Caco-2 (cell line): ENCODE results near the gene NRP2. TPM values are rescaled to one million over a fixed set of nuclear protein-coding genes. Genes with fewer than 3 reads are reported as not detected.

Experiments used
- BruUV-seq: library from RNA; stranded (reverse); fragments of 400-500 nt; replicated peaks from 2 replicates; lab custom pipeline; 2021; lab: Mats Ljungman, UMichigan
- CTCF ChIA-PET: fragments of 300-600 bp; sonication (Branson Sonifier 250); formaldehyde crosslinking; loops from one replicate; lab custom pipeline; 2022; ENCODE audit warnings: antibody characterized with exemption; lab: Charles Lee
- POLR2A ChIA-PET: fragments of 300-600 bp; sonication (Branson Sonifier 250); formaldehyde crosslinking; loops from one replicate; lab custom pipeline; 2022; ENCODE audit warnings: antibody characterized with exemption; lab: Charles Lee
- DNase-seq, 2 experiments: peaks; one replicate each; pipeline versions ENCODE4 v3.0.0 to v3.0.0-alpha.2; 2020 to 2022
- H3K27me3 ChIP-seq: replicated peaks from 2 replicates; pipeline ENCODE4 v1.6.0; 2011; ENCODE audit warnings: low read length; ENCODE audit not compliant: control insufficient read depth, insufficient read depth
- H3K36me3 ChIP-seq: 2 replicates; pipeline ENCODE4 v1.5.1; 2011; ENCODE audit warnings: low read length; ENCODE audit not compliant: control insufficient read depth, insufficient read depth
- H3K4me1 ChIP-seq: fragments of 250-450 bp; sonication (Bioruptor Pico); 2 replicates; pipeline ENCODE4 v1.5.1; 2020; ENCODE audit warnings: mild to moderate bottlenecking
- H3K4me3 ChIP-seq: 2 replicates; pipeline ENCODE4 v1.5.1; 2011; ENCODE audit warnings: low read depth, mild to moderate bottlenecking, control low read depth, low read length
- H3K9me3 ChIP-seq: fragments of 250-450 bp; sonication (Bioruptor Pico); 2 replicates; pipeline ENCODE4 v1.5.1; 2020; ENCODE audit warnings: mild to moderate bottlenecking, moderate library complexity
- H3K27ac Mint-ChIP-seq: one replicate; pipeline ENCODE4 v1.8.0; 2022; ENCODE audit warnings: mixed read lengths; ENCODE audit not compliant: unreplicated experiment
- H3K27me3 Mint-ChIP-seq: one replicate; pipeline ENCODE4 v1.8.0; 2022; ENCODE audit warnings: mixed read lengths; ENCODE audit not compliant: insufficient read depth, unreplicated experiment
- H3K36me3 Mint-ChIP-seq: one replicate; pipeline ENCODE4 v1.8.0; 2022; ENCODE audit warnings: mild to moderate bottlenecking, mixed read lengths; ENCODE audit not compliant: insufficient read depth, unreplicated experiment
- H3K4me1 Mint-ChIP-seq: one replicate; pipeline ENCODE4 v1.8.0; 2022; ENCODE audit warnings: low read depth, mixed read lengths; ENCODE audit not compliant: unreplicated experiment
- H3K4me3 Mint-ChIP-seq: one replicate; pipeline ENCODE4 v1.8.0; 2022; ENCODE audit warnings: mild to moderate bottlenecking, moderate library complexity, mixed read lengths; ENCODE audit not compliant: unreplicated experiment
- H3K9me3 Mint-ChIP-seq: one replicate; pipeline ENCODE4 v1.8.0; 2022; ENCODE audit warnings: mixed read lengths; ENCODE audit not compliant: unreplicated experiment
- intact Hi-C: fragments of 100-400 bp; cut with micrococcal nuclease; formaldehyde crosslinking; loops from one replicate; pipeline ENCODE4 v1.10.0; 2022; ENCODE audit not compliant: unreplicated experiment
- total RNA-seq: library from RNA; stranded (reverse); gene quantifications from 2 replicates; pipeline ENCODE4 v1.2.3, GENCODE V29; 2022
- TF ChIP-seq, protein P1 (sequence below), 2 experiments: fragments of 200-600 bp in 1 of 2; IDR thresholded peaks; 1 replicate in 1 of 2; 2 replicates in 1 of 2; pipeline versions ENCODE4 v1.5.1 to v1.8.0; 2011 to 2022; ENCODE audit warnings: antibody characterized with exemption in 1 of 2, control low read depth in 1 of 2, inconsistent platforms in 1 of 2, low read depth in 1 of 2, low read length in 1 of 2, mild to moderate bottlenecking in 1 of 2, moderate library complexity in 1 of 2; ENCODE audit not compliant: insufficient read depth in 1 of 2, severe bottlenecking in 1 of 2, unreplicated experiment in 1 of 2

The NRP2 gene
- total RNA-seq, 1 experiment from 2014 or later = 96.9 TPM

DNA sequence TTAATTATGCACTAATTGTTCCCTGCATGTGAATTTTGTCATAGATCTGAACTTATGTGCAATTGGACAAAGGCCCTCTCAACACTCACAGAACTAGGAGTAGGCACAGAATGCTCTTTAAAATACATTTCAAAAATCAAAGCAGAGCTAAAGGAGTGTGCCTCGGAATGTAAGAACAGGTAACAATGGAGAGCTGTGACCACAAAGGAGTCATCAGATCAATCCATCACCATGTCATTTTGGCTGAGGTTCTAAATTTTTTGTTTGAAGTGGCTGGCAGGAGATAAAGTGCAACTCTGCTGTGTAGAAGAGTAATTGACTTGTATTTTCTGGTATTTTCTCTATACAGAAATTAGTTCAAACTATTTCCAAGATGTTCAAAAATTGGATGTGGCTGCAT is 155.4 kb downstream of the NRP2 start:
- Mint-ChIP-seq H3K36me3 (no peaks in the 10 kb centered on the region), H3K27ac (no peak overlapping the region), H3K27me3 (peaks cover 11% of the 10 kb centered on the region), H3K4me3 (no peak overlapping the region), H3K9me3 (peaks cover 32% of the 10 kb centered on the region), H3K4me1 (no peaks in the 10 kb centered on the region)
- Histone ChIP-seq H3K4me3 (no peak overlapping the region), H3K9me3 (no peaks in the 10 kb centered on the region), H3K27me3 (no peaks in the 10 kb centered on the region), H3K36me3 (no peaks in the 10 kb centered on the region), H3K4me1 (no peaks in the 10 kb centered on the region)
- no peak for DNase-seq
- BruUV-seq = no TSS peak
- intact Hi-C loops = no loop called here
- POLR2A ChIA-PET = no interaction called here
- TF ChIP-seq, protein P1, sequence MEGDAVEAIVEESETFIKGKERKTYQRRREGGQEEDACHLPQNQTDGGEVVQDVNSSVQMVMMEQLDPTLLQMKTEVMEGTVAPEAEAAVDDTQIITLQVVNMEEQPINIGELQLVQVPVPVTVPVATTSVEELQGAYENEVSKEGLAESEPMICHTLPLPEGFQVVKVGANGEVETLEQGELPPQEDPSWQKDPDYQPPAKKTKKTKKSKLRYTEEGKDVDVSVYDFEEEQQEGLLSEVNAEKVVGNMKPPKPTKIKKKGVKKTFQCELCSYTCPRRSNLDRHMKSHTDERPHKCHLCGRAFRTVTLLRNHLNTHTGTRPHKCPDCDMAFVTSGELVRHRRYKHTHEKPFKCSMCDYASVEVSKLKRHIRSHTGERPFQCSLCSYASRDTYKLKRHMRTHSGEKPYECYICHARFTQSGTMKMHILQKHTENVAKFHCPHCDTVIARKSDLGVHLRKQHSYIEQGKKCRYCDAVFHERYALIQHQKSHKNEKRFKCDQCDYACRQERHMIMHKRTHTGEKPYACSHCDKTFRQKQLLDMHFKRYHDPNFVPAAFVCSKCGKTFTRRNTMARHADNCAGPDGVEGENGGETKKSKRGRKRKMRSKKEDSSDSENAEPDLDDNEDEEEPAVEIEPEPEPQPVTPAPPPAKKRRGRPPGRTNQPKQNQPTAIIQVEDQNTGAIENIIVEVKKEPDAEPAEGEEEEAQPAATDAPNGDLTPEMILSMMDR (IDR thresholded peaks at IDR 0.05; ENCODE audit: insufficient read depth in 1 of 2, low read depth in 1 of 2, low read length in 1 of 2, severe bottlenecking in 1 of 2, unreplicated experiment in 1 of 2) = no peak
- CTCF ChIA-PET = no interaction called here

DNA sequence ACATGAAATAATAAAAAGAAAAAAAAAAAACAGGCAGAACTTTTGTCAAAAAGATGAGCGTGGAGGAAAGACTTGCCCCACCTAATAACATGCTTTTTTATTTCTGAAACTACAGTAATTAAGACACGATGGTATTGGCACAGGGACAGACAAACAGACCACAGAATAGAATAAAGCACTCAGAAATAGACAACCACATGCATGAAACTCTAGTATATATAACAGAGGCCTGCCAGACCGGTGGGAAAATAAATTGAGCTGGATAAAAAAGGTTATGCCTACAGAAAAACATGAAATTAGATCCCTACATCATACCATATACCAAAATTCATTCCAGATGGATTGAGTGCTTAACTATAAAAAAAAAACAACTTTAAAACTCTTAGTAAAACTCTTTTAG is 163.1 kb downstream of the NRP2 start:
- H3K27me3 Mint-ChIP-seq = peaks cover 11% of the 10 kb centered on the region
- H3K4me3 Mint-ChIP-seq = no peak overlapping the region
- Histone ChIP-seq H3K36me3 (no peaks in the 10 kb centered on the region), H3K4me3 (no peak overlapping the region), H3K9me3 (no peaks in the 10 kb centered on the region), H3K27me3 (no peaks in the 10 kb centered on the region), H3K4me1 (no peaks in the 10 kb centered on the region)
- H3K27ac Mint-ChIP-seq = no peak overlapping the region
- CTCF ChIA-PET = no interaction called here
- H3K4me1 Mint-ChIP-seq = peaks cover 6% of the 10 kb centered on the region
- no peak for DNase-seq
- POLR2A ChIA-PET = interaction anchor here (0.6 to 0.7 kb wide), 2 partner anchors 15 to 388 kb away, joined by 3 to 4 read pairs; no protein-coding TSS in a partner anchor
- no peaks in the 10 kb centered on the region for H3K36me3 Mint-ChIP-seq
- H3K9me3 Mint-ChIP-seq = no peaks in the 10 kb centered on the region
- TF ChIP-seq, protein P1 (IDR thresholded peaks at IDR 0.05; ENCODE audit: insufficient read depth in 1 of 2, low read depth in 1 of 2, low read length in 1 of 2, severe bottlenecking in 1 of 2, unreplicated experiment in 1 of 2) = no peak
- intact Hi-C loops = no loop called here
- BruUV-seq = no TSS peak
